HG03521 (cell line): ENCODE results near the gene IGSF5.
"Not testable (repeated sequence)": the region's sequence is repeated elsewhere in the genome, so short reads cannot be mapped to it uniquely, and the experiment has no call there.

Source experiments
- ATAC-seq: cut with Tn5 transposase; IDR thresholded peaks from one replicate; pipeline ENCODE4 v1.9.1; 2021; ENCODE audit warnings: mild to moderate bottlenecking, moderate library complexity; ENCODE audit not compliant: unreplicated experiment

The IGSF5 gene

DNA sequence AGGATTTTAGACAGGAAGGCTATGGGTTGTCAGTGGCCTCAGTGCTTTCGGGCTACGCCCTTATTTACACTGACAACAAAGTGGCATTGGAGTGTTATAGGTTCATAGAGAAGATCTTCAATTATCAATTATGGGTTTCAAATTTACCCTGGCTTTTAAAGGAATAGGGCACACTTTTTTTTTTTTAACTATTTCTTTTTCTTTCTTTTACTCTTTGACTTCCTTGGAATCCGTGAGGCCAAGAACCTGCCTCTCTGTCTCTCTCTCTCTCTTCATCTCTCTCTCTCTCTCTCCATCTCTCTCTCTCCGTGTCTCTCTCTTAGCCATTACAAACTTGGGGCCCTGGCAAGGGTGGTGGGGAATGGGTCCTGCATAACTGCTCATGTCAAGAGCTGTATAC is at the start of gene IGSF5:
TSS of gene IGSF5 (plus strand) at position 301 of the 400 bp plus-strand sequence. CDS start 327 bp downstream, outside the sequence.
- not testable (repeated sequence) for ATAC-seq

DNA sequence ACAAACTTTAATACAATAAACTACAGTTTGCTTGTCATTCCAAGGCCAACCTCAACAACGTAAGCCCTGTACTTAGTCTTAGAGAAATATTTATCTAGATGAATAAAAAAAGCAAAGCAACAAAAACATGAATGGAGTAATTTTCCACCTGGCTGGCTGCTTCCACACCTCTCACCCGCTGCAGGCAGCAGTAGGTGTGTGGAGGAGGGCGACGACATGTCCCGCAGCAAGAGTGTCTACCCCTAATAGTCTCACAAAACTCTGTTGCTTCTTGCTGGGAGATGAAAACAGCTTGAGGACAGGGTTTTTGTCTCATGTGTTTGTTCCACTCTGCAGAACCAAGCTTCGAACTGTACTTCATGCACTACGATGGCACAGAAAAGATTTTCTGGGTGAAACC is 48.8 kb upstream of the IGSF5 start:
- no peak for ATAC-seq

DNA sequence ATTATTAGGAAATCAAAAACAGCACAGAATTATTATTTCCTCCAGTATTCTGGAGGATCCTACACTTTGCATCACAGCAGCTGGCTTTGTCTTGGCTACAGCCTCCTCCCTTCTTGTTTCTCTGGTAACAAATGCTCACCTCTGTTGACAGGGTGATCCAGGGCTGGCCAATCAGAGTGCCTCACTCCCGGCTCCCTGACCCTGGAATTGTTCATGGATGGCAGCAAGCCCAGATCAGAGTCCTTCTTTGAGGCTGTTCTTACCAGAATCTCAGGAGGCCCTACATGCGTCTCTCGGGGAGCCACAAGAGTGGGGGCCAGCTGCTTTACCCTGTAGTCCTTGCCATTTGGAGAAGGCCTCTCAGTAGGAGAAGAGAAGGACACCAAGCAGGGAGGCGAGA is 48.4 kb upstream of the IGSF5 start:
- no peak for ATAC-seq

DNA sequence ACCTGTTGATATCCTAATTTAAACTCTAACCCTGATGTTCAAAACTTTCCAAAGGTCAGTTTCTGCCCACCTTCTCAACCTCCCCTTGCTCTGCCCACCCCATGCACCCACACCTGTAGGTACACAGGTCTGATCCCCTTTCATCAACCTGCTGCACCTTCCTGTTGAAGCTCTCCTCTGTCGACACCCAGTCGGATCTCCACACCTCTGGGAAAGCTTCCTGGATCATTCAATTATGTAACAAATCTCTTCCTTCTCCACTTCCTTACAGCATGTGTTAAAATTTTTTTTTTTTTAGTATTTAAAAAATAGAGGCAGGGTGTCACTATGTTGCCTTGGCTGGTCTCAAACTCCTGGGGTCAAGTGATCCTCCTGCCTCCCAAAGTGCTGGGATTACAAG is 44.7 kb upstream of the IGSF5 start:
- no peak for ATAC-seq

DNA sequence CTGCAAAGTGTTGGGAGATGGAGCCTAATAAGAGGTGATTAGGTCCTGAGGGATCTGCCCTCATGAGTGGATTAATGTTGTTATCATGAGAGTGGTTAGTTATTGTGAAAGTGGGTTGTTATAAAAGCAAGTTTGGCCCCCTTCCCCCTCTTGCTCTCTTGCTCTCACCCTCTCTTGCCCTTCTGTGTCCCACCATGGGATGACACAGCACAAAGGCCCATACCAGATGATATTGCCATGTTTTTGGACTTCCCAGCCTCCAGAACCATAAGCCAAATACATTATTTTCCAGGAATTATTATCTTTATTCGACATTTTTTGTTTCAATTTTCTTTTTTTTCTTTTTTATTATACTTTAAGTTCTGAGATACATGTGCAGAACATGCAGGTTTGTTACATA is 41.4 kb upstream of the IGSF5 start:
- ATAC-seq, result no peak

DNA sequence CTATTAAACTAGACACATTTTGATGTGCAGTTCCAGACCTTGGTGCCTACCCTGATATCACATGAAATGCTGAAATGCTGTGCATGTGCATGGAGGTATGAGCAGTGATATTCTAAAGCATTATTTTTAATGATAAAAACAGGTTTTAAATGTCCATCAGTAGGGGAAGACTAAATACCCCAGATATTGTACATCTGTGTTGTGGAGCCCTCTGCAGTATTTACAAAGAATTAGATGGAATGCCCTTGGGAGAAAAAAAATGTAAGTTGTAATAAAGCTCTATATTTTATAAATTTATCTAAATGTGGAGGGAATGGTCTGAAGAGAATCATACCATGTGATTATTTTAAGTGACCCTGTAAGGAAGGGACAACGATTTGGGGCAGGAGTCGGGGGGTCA is 39.1 kb upstream of the IGSF5 start:
- no peak for ATAC-seq

DNA sequence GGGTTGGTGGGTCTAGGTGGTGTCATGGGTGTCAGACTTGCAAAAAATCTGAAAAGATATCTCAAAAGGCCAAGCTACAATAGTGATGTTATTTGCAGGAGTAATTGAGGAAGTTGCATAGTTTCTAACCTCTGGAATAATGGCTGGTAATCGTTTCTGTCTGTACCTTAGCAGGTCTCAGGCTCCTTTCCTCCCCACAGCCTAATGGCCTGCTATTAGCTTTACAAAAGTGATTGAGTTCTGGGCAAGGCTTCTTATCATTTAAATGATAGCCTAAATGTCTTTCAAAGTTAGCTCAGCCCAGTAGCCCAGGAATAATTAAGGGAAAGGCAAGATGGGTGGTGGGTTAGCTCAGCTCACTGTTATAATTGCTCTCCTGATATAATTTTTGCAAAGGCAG is 37.7 kb upstream of the IGSF5 start:
- no peak for ATAC-seq

DNA sequence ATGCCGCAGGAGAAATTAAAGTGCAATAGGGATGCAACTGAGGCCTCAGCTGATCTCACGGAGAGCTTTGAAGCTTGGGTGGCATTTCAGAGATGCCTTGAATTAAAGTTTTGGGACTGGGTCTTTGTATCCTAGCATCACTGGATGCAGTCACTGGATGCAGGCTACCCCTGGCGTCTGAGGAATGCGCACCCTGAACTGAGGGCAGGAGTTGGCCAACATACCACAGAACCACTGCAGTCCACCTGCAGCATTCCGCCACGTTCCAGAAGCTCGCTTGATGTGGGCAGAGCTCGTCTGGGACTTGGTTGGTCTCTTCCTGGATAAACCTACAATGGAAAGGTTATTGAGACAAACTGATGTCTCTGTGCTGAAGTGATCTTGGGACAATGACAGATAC is 34.1 kb upstream of the IGSF5 start:
- ATAC-seq, result no peak

DNA sequence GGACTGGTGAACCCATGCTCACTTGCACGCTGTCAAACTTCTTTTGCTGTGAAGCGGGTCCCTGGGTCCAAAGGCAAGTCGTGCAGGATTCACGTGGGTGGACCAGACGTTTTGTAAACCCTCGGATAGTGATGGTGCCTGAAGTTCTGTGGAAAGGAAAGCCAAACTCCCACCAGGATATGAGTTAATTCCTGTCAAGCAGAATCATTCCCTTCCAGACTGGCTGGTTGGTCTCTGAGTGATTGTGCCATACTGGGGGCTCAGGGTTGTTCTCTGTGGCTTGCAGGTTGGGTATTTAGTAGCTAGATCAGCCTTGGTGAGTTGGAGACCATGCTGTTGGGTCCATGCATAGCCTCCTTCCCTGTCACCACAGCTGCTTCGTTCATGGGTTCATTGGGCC is 32.7 kb upstream of the IGSF5 start:
- no peak for ATAC-seq

DNA sequence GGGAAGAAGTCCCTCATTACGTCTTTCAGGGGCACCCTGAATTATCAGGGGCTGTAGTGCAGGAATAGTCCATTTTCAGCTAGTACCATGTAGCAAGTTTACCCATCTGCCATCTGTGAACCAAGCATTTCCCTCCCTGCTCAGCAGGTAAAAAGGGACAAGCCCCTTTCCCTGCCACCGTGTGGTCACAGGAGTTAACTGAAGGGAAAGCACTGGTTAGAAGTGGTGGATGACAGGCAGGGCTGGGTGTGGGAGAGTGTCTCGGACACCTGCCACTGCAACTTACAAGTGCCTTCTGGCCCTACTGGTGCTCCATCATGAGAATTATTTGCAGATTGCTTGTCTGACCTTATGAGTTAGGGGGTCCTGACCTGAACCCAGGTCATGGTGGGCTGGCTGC is 32.0 kb upstream of the IGSF5 start:
- ATAC-seq, result no peak

DNA sequence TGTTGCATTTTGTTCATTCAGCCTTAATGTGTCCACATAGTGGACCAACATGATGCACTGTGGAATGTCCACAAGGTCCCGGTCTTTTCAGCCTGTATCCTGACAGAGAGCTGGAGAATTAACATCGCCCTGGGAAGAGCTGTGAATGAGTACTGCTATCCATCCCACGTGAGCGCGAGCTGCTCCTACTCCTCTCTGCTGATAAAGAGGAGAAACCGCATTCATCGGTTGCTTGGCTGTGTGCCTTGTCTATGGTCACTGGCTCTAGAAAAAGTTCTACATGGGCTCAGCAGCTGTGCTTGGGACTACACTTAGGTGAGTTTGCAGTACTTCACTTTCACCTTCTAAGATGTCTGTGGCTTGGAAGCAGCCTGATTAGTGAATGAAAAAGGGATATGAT is 31.1 kb upstream of the IGSF5 start:
- ATAC-seq, result no peak

DNA sequence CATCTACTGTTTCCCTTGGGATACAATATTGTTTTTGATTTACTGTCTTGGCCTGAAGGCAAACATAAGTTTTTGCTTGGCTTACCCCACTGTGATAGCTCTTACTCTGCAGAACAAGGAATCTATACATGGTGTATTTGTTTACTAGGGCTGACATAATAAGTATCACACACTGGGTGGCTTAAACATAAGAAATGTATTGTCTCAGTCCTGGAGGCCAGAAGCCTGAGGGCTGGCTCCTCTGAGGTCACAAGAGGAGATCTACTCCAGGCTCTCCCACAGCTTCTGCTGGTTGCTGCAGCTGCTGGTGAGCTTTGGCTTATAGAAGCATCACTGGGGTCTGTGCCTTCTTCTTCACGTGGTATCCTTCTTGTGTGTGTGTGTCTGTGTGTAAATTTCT is 30.7 kb upstream of the IGSF5 start:
- no peak for ATAC-seq

DNA sequence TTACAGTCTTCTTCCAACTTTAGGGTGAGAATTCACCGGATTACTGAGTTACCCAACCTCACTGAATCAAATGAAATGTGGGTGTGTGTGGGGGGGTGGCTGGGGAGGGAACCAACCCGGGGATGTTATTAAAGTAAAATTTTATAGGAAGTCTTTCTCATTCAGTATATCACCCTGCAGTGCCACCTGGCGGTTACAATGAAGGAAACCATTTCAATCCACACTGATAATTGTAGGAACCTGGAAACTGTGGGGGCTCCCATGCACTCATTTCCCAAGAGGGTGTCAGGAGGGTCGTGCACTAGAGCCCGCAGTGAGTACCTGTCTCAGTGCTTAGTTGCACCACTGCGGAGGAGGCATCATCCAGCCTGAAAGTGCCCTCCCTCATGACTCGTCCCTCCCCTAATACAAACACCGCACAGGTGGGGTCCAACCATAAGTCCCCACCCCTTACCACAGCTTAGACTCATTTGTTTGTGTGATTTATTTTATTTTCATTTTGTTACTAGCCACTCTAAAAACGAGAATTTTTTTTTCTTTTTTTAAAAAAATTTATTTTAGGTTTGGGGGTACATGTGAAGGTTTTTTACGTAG is 29.1 kb upstream of the IGSF5 start:
- ATAC-seq, result no peak

DNA sequence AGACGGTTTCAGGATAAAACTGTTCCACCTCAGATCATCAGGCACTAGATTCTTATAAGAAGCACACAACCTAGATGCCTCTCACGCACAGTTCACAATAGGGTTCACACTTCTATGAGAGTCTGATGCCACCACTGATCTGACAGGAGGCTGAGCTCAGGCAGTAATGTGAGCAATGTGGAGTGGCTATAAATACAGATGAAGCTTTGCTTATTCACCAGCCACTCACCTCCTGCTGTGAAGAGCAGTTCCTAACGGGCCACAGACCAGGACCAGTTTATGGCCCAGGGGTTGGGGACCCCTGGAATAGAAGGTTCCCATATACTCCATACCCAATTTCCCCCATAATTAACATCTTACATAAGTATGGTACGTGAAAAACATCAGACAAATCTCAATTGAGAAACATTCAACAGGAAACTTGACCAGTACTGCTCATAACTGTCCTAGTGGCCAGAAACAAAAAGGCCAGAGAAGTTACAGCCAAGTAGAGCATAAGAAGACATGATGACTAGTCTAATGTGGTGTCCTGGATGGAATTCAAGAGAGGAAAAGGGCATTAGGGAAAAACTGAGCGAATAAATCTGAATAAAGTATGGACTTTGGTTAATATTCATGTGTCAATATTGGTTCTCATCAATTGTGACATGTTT is 24.7 kb upstream of the IGSF5 start:
- no peak for ATAC-seq

DNA sequence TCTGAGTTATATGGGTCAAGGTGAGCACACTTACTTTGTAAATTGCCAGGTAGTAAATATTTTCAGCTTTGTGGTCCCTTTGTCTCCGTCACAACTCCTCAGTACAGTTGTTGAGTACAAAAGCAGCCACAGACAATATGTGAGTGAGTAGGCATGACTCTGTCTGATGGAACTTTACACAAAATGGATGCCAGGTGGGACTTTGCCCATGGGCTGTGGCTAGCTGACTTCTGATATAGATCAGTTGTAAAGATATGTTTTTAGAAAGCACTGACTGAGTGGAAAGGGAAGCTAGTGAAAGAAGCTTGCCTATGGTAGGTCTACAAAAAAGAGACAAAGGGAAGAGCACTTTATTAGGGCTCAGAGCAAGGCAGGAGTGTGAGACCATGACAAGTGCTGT is 23.1 kb upstream of the IGSF5 start:
- no peak for ATAC-seq

DNA sequence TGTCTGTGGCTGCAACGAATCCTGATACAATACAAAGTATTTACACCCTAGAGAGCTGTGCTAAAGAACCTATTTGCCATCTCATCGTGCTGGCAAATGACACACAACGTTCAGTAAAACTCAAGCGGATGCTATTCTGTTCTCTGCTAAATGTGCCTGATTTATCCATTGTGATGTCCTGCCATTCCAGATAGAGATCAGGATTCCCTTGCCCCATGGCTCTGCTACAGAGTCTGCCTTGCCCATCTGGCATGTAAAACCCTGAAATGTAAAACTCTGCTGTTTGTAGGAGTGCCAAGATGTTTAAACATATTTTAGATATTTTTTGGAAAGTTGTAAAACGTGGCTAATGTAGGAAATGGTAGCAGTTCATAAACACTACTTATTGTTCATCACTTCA is 20.0 kb upstream of the IGSF5 start:
- ATAC-seq, result no peak

DNA sequence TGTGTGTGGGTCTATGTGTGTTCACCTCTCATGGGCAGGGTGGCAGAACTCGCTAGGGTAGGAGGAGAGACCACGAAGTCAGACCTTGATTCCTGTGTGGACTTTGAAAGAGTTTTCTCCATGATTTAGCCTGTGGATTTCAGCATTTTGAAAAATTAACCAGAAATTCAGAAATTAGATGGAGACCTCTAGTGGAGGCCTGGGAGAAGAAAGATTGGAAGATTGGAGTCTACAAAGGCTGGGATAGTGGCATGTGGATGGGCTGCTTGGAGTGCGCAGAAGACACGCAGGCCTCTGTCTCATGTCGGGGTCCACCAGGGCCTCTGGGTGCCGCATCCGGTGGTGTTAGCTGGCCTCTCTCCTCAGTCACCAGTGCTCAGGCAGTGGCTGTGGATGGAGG is 18.9 kb upstream of the IGSF5 start:
- no peak for ATAC-seq

DNA sequence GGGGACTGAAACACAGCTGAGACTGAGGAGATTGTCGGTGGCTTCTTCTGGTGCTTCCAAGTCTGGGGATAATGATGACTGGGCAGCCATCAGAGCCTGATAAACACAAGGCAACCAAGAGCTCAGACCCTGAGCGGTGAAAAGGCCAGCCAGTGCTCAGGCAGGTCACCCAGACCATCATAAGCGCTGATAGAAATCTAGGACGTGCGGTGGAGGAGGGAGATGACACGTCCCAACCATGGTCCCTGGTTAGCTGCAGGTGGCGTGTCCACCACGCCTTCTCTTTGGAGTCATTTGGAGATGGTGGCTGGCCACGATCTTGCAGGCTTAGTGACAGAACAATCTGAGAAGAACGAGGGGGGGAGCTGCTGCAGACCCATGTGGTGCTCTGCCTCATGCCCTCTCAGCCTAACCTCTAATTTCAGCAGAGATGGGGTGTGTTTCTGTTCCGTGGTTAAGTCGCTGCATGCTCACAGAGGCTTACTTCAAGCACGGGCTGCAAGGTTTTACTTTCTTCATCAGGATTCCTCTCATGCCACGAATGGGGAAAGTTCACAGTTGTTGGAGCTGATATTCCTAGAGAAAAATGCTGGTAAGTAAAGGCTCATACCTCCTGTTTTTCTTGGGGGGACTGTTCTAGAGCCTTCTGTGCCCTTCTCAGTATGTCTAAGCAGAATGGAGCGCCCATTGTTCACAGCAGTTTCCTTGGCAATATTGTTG is 17.4 kb upstream of the IGSF5 start:
- ATAC-seq, result no peak

DNA sequence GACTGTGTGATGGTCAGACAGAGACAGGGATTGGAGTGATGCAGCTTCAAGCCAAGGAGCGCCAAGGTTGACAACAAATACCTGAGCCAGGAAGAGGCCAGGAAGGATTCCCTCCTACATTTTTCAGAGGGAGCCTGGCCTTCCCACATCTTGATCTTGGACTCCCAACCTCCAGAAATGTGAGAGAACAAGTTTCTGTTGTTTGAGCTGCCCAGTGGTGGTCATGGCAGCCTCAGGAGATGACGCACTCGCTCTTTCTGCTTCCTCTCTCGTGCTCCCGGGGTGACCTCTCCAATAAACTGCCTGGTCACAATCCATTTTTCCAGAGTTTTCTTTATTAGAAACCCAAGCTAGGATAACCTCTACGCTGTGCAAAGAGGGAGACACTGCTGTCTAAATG is 16.6 kb upstream of the IGSF5 start:
- ATAC-seq, result no peak

DNA sequence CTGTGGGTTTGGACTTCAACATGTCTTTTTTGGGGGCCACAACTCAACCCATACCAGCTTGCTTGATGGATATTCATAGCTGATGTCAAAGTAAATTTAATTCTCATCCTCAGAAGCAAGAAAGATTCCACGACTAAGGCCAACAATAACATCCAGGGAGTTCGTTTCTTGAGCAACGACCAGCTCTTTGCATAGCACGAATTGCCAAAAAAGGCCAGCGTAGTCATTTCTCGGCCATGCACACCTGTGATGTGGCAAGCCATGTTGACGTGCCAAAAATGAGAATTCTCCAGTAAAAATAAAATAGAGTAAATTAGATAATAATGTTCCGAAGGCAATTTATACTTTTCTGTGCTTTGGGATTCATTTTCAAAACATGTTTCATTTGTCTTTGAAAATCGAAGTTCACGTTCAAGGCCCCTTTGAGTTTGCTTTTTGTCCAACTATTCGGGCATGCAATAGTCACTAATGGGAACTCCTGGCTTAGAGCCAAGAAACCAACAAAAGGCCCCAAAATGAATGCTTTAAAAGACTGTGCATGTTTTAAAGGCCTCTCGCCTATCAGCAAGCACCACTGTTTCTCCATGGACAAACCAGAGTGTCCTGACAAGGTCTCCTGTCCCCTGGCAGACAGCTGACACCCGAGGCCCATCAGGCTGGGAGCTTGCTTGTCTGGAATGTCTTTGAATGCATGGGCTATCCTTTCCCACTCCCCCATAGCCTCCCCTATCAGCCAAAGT is 14.4 kb upstream of the IGSF5 start:
- ATAC-seq, result no peak

DNA sequence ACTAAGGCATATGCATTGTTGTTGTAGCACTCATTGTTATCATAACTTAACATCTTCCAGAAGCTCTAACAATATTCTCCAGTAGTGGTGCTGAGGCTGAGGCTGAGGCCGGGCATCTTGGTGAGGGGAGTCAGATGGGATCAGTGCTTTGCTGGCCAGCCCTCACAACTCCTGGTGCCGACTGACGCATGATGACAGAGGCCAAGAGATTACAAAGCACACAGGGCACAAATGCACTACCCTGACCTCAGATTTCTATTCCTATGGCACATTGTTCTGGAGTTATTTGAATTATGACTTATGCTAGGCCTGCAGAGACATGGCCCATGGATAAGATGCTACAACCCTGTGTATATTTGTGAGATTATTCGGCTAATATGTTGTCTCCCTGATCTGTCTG is 8.3 kb upstream of the IGSF5 start:
- ATAC-seq, result no peak
